SK-N-SH treated with all-trans-retinoic acid at 6 μM for 48 hours (cell line): Measurements from ENCODE around the gene S1PR3.

Experiments used
- ARNTL ChIP-seq: fragments of 450-650 bp; formaldehyde crosslinking; IDR thresholded peaks from 2 replicates; pipeline ENCODE4 v1.5.0; 2020; ENCODE audit warnings: low read depth, mild to moderate bottlenecking, moderate library complexity, borderline replicate concordance
- BACH2 ChIP-seq: fragments of 250-450 bp; sonication (Bioruptor Pico); IDR thresholded peaks from 2 replicates; pipeline ENCODE4 v1.9.0; 2021; ENCODE audit warnings: mild to moderate bottlenecking, borderline replicate concordance
- CSDC2 ChIP-seq: fragments of 250-450 bp; sonication (Bioruptor Pico); IDR thresholded peaks from 2 replicates; pipeline ENCODE4 v1.5.0; 2020; ENCODE audit warnings: mild to moderate bottlenecking, moderate library complexity
- ESRRG ChIP-seq: fragments of 250-450 bp; sonication (Bioruptor Pico); IDR thresholded peaks from 2 replicates; pipeline ENCODE4 v1.6.1; 2021; ENCODE audit warnings: mild to moderate bottlenecking
- GLIS3 ChIP-seq: fragments of 250-450 bp; sonication (Bioruptor Pico); IDR thresholded peaks from 2 replicates; pipeline ENCODE4 v1.5.0; 2020; ENCODE audit warnings: mild to moderate bottlenecking, moderate library complexity
- OSR1 ChIP-seq: fragments of 250-450 bp; sonication (Bioruptor Pico); IDR thresholded peaks from 2 replicates; pipeline ENCODE4 v1.8.0; 2022; ENCODE audit warnings: moderate library complexity, mild to moderate bottlenecking, inconsistent platforms
- PATZ1 ChIP-seq: fragments of 250-450 bp; sonication (Bioruptor Pico); IDR thresholded peaks from 2 replicates; pipeline ENCODE4 v1.8.0; 2020; ENCODE audit warnings: mild to moderate bottlenecking, moderate library complexity, borderline replicate concordance
- TCF4 ChIP-seq: fragments of 250-450 bp; sonication (Bioruptor Pico); IDR thresholded peaks from 2 replicates; pipeline ENCODE4 v1.8.0; 2021; ENCODE audit warnings: mild to moderate bottlenecking, moderate library complexity, borderline replicate concordance
- TOX ChIP-seq: fragments of 250-450 bp; sonication (Bioruptor Pico); IDR thresholded peaks from 2 replicates; pipeline ENCODE4 v1.8.0; 2021; ENCODE audit warnings: mild to moderate bottlenecking, moderate library complexity, borderline replicate concordance
- TSHZ2 ChIP-seq: fragments of 250-450 bp; sonication (Bioruptor Pico); IDR thresholded peaks from 2 replicates; pipeline ENCODE4 v1.5.0; 2020; ENCODE audit warnings: mild to moderate bottlenecking, moderate library complexity
- ZC3H10 ChIP-seq: fragments of 250-450 bp; sonication (Bioruptor Pico); IDR thresholded peaks from 2 replicates; pipeline ENCODE4 v1.5.1; 2021; ENCODE audit warnings: mild to moderate bottlenecking, moderate library complexity
- ZFP3 ChIP-seq: fragments of 250-450 bp; sonication (Bioruptor Pico); IDR thresholded peaks from 2 replicates; pipeline ENCODE4 v1.5.0; 2020; ENCODE audit warnings: mild to moderate bottlenecking, moderate library complexity
- ZNF8 ChIP-seq: fragments of 450-650 bp; formaldehyde crosslinking; IDR thresholded peaks from 2 replicates; pipeline ENCODE4 v1.5.0; 2020; ENCODE audit warnings: mild to moderate bottlenecking, moderate library complexity
- TF ChIP-seq, protein P1 (sequence below): fragments of 250-450 bp; sonication (Bioruptor Pico); IDR thresholded peaks from 2 replicates; pipeline ENCODE4 v1.8.0; 2021; ENCODE audit warnings: low read depth, mild to moderate bottlenecking, moderate library complexity, borderline replicate concordance

DNA sequence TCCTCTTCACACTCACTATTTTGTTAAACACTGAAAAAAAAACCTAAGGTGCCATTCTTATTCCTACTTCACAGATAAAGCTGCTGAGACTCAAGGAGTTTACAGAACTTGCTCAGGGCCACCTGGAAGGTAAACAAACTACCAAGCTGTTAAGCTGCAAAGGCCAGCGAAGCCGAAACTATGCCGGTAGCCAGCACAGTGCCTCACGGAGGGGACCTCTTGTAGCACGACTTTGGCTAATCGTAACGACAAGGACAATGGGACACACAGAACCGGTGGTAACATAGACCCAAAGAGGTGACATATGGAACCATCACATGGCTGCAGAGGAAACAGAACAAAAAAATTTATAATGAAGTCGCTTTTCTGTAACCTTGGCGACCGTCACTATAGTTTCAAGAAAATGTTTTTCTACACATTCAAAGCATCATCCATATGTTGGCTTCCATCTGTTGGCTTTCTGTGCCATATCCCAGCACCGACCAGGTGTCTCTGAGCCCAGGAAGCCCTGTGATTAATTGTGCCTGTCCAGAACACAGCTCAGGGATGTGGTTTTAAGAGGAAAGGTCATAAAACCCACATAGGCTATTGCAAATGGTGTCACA is 60.3 kb downstream of the S1PR3 start:
- TF ChIP-seq TOX (CRISPR knock-in tag), result no peak
- no peak for TF ChIP-seq TSHZ2
- TF ChIP-seq BACH2 (CRISPR knock-in tag), result no peak
- TF ChIP-seq ARNTL, result no peak
- TF ChIP-seq, protein P1, sequence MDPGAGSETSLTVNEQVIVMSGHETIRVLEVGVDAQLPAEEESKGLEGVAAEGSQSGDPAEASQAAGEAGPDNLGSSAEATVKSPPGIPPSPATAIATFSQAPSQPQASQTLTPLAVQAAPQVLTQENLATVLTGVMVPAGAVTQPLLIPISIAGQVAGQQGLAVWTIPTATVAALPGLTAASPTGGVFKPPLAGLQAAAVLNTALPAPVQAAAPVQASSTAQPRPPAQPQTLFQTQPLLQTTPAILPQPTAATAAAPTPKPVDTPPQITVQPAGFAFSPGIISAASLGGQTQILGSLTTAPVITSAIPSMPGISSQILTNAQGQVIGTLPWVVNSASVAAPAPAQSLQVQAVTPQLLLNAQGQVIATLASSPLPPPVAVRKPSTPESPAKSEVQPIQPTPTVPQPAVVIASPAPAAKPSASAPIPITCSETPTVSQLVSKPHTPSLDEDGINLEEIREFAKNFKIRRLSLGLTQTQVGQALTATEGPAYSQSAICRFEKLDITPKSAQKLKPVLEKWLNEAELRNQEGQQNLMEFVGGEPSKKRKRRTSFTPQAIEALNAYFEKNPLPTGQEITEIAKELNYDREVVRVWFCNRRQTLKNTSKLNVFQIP, result no peak
- no peak for TF ChIP-seq PATZ1
- TF ChIP-seq TCF4 (CRISPR knock-in tag), result no peak
- TF ChIP-seq ZC3H10, result no peak
- no peak for TF ChIP-seq ZNF8
- no peak for TF ChIP-seq OSR1 (CRISPR knock-in tag)
- TF ChIP-seq GLIS3 (CRISPR knock-in tag), result no peak
- TF ChIP-seq ZFP3, result no peak
- TF ChIP-seq CSDC2 (CRISPR knock-in tag), result no peak
- TF ChIP-seq ESRRG, result no peak
